ENCODE results near the gene CHFR.
"Not testable (repeated sequence)": the region's sequence is repeated elsewhere in the genome, so short reads cannot be mapped to it uniquely, and the experiment has no call there.

CHFR gene

DNA sequence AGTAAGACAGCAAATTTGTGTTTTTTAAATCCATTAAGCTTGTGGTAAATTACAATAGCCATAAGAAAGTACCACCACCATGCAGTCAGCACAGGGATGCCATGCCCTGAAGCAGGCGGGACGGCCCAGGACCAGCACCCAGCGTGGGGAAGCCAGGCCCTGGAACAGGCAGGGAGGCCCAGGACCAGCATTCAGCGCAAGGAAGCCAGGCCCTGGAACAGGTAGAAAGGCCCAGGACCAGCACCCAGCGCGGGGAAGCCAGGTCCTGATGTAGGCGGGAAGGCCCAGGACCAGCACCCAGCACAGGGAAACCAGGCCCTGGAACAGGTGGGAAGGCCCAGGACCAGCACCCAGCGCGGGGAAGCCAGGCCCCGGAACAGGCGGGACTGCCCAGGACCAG lies 13.2 kb downstream of the CHFR start:
- DNase-seq (ENCODE audit: low spot score), result no peak

DNA sequence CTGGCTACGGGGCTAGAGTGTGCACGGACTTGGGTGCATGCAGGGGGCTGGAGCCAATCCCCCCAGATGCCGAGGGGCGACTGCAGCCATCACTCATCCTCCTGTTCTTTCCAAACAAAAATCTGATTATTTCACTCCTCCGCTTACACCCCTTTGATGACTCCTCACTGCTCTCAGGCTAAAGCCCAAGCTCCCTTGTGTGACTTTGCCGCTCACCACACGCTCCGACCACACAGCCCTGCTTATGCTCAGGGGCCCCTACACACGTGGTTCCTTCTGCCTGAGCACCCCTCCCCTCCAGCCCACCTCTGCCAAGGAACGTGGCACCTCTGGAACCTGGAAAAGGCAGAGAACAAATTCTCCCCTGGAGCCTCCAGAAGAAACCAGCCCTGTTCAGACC lies 13.7 kb downstream of the CHFR start:
- no peak for DNase-seq (ENCODE audit: low spot score)

DNA sequence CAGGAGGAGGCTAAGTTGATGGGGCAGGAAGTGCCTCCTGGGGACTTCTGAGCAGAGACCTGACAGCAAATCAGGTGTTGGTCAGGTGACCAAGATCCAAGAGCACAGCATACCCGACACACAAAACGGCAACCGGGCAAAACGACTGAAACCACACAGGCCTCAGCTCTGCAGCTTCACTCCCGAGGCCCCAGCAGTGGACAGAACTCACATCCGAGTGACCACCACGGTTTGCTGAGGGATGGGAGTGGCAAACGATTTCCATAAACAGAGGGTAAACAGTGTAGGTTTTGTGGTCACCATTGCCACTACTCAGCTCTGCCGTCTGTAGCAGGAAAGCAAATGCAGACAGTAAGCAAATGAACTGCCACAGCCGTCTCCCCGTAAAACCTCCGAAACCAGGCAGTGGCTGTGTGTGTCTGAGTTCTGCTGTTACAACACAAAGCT lies 14.4 kb downstream of the CHFR start:
- no peak for DNase-seq (ENCODE audit: low spot score)

DNA sequence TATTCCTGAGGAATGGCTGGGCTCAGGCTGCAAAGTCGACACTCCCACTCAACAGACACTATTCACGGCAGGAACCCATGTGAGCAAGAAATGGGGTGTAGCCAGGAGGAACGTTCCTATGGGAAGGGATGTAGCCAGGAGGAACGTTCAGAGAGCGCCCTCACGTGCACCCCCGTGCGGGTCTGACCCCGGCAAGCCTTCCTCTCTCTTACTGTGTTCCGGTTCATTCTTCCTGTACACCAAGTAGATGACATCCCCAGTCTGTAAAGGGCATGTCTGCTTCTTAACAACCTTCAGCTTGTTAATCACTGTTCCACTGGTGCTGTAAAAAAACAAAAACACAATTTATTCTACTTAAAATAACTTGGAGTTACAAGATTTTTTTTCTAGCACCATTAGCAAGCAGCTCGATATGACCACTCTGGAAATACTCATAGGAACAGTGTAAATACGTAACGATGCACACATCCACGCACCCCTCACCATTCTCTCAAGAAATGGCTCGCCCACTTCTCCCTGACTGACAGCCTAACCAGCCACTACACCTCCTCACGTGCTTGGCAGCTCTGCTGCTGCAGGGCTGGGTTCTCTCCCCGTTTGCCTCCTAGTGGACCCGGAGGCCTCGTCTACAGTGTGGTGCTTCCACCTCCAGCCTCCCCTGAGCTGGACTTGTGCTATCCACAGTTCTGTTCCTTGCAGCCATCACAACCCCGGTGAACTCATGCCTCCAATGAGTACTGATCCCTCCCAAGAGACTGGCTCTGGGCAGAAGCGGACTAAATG lies 15.1 kb downstream of the CHFR start:
- no peak for DNase-seq (ENCODE audit: low spot score)

DNA sequence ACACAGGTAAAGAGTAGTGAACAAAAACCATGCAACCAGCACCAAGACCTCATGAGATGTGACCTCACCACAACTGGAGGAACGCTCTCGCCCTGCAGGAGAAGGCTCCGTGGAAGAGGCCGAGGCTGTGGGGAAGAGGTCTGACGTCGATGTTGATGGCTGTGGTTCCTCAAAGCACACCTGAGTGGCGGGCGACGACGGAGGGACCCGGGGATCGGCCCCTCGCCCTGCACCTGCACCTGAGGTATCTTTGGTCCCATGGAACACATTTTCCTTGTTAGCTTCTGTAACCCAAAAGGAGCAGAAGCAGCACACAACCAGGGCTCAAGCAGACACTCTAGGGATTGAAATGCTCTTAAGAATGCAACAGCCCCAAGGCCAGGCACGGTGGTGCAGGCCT lies 17.9 kb downstream of the CHFR start:
- no peak for DNase-seq (ENCODE audit: low spot score)

DNA sequence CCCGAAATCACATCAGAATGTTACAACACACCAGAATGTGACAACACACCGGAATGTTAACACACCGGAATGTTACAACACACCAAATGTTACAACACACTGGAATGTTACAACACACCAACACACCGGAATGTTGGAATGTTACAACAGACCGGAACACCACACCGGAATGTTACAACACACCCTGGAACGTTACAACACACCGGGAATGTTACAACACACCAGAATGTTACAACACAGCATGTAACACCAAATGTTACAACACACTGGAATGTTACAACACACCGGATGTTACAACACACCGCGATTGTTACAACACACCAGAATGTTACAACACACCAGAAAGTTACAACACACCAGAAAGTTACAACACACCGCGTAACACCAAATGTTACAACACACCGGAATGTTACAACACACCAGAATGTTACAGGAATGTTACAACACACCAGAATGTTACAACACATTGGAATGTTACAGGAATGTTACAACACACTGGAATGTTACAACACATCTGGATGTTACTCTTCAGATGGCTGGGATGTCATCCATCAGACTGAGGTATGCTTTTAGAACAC lies 21.1 kb downstream of the CHFR start:
- DNase-seq (ENCODE audit: low spot score), result no peak

DNA sequence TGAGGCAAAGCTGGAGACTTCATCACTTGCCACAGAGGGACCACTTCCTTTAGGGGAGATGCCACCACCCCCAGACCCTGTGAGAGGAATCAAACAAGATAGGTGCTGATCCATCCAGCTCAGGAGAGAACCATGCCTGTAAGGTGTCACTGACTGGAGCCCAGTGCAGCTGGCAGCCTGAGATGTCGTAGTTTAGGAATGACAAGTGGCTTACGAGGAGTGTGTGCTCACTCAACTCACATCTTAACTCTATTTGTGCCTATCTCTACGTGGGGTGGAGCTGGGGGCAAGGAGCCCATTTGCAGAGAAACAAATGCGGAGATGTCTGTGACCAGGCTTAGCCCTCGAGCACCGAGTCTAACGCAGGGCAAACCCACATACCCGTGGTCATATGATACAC lies 25.8 kb downstream of the CHFR start:
- no peak for DNase-seq (ENCODE audit: low spot score)

DNA sequence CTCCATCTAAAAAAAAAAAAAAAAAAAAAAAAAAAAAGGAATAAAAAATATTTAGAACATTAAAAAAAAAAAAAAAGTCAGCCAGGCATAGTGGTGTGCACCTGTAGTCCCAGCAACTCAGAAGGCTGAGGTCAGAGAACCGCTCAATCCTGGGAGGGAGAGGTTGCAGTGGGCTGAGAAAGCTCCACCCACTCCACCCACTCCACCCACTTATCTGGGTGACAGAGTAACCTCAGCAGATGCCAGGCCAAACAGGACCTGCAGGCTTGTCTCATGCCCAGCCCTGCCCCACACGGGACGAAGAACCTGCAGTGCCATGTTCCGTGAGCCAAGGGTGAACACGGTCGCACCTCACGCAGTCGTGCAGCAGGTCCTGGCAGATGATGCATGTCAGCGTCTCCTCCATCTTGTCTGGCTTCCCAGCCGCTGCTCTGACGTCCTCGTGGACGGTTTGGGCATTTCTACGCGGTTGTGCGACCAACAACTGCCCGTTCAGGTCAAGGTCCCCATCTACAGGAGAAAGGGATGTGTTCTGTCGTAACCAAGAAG lies 28.6 kb downstream of the CHFR start:
- no peak for DNase-seq (ENCODE audit: low spot score)

DNA sequence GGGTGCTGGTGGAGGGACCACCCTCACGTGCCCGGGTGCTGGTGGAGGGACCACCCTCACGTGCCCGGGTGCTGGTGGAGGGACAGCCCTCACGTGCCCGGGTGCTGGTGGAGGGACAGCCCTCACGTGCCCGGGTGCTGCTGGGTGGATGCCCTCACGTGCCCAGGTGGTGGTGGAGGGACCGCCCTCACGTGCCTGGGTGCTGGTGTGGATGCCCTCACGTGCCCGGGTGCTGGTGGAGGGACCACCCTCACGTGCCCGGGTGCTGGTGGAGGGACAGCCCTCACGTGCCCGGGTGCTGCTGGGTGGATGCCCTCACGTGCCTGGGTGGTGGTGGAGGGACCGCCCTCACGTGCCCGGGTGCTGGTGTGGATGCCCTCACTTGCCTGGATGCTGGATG lies 30.4 kb downstream of the CHFR start:
- DNase-seq (ENCODE audit: low spot score), result not testable (repeated sequence)

DNA sequence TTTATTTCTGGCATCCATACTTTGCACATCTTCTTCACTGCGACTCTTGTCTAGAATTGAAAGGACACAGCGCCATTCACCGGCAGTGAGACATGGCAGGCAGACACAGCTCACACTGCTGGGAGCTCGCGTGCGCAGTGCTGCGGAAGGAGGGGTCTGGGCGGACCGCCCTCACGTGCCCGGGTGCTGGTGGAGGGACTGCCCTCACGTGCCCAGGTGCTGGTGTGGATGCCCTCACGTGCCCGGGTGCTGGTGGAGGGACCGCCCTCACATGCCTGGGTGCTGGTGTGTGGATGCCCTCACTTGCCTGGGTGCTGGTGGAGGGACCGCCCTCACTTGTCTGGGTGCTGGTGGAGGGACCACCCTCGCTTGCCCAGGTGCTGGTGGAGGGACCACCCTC lies 30.8 kb downstream of the CHFR start:
- no peak for DNase-seq (ENCODE audit: low spot score)

DNA sequence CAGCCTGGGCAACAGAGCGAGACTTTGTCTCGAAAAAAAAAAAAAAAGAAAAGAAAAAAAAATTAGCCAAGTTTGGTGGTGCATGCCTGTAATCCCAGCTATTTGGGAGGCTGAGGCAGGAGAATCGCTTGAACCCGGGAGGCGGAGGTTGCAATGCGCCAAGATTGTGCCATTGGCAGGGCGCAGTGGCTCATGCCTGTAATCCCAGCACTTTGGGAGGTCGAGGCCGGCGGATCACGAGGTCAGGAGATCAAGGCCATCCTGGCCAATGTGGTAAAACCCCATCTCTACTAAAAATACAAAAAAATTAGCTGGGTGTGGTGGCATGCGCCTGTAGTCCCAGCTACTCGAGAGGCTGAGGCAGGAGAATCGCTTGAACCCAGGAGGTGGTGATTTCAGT lies 32.2 kb downstream of the CHFR start:
- DNase-seq (ENCODE audit: low spot score), result not testable (repeated sequence)

DNA sequence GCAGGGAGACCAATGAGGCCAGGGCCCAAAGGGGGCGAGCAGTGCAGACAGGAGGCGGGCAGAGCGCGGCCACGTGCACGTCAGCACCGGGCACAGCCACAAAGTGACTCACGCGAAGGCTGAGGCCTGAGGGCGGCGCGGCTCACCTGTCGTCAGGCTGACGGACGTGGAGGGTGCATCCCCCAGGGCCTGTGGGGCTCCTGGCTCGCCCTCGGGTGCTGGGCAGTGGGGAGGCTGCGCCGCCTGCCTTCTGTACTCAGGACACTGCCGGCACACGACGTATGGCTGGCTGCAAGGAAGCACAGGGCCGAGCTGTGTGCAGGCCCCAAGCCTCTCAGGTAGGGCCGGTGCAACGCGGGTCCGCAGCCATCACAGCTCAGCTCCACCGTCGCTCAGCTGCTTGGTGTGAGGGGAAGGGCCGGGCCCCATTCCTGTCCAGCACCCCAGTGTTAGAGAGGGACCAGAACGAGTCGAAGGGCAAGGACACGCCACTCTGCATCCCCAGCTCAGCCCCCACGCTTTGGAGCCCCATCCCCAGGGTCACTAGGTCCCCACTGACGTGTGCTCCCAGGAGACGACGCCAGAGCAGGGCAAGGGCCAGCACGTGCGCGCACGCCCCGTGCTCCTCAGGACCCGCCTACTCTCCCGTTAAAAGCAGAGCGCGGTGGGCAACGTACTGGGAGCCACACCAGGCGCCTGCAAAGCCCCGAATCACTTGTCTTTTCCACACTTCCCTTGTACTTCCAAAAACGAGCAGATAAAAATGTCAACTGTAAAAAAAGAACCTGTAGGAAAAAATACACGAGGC lies 33.9 kb downstream of the CHFR start:
- DNase-seq (ENCODE audit: low spot score), result no peak

DNA sequence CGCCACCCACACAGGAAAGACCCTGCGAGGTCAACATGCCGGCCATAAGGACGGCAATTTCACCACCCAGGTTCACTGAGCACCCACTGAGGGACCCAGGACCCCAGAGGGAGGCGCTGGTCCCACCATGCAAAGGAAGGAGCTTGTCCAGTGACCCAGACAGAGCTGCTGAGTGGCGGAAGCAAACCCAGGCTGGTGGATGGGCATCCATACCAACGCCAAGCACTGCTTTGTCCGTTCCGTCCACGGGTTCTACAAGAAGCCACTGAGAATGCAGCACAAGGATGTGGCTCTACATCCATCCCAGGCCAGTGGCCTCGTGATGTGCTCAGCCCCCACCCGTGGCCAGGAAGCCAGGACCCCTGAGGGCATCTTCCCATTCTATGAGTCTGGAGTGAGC lies 34.9 kb downstream of the CHFR start:
- no peak for DNase-seq (ENCODE audit: low spot score)

DNA sequence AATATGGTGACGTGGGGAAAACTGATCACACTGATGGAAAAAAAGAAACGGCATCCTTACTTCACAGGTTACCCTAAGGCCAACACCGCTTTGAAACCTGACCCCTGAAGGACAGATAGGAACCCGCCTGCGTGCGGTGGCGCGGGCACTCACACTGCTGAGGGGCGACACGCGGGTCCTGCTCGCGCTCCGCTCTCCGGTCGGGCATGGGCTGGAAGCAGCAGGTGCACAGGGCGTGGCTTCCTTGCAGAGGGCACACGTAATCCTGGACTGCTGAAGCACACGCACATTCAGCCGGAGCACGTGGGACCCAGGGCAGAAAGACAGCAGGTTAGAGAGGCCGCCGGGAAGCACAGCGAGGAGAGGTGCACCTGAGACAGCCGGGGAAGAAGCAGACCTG lies 35.9 kb downstream of the CHFR start:
- no peak for DNase-seq (ENCODE audit: low spot score)

DNA sequence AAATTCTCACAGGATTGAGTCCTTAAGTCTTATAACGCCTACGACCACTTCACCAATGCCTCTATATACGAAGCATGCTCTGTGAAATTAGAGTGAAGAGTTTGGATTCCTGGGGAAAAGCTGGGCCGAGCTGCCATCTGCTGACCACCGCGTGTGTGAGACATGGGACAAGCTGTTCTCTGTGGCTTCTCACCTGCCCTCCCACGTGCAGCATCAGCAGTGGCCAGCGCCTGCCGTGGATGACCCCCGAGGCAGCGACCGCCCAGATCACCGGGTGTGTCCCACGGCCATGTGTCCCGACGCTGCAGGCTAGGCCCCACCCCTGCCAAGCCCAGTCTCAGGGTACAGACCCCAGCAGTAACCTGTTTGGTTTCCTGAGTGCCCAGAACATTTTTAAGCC lies 37.1 kb downstream of the CHFR start:
- DNase-seq (ENCODE audit: low spot score), result no peak

DNA sequence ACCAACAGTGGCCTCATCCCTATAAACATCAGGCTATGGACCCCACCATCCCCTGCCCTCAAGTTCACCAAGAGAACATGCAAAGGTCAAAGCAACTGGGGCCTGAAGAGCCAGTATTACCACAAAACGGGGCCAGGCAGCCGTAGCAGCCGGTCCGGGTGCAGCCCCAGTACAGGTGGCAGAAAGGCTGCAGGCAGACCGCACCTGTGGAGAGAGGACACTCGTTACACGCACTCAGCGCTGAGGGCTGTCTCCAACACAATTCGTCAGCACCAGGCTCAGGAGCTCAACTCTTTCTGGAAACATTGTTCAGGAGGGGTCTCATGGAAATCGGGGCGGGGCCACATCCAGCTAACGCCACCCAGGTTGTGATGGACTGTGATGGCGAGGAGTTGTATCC lies 38.9 kb downstream of the CHFR start:
- no peak for DNase-seq (ENCODE audit: low spot score)

DNA sequence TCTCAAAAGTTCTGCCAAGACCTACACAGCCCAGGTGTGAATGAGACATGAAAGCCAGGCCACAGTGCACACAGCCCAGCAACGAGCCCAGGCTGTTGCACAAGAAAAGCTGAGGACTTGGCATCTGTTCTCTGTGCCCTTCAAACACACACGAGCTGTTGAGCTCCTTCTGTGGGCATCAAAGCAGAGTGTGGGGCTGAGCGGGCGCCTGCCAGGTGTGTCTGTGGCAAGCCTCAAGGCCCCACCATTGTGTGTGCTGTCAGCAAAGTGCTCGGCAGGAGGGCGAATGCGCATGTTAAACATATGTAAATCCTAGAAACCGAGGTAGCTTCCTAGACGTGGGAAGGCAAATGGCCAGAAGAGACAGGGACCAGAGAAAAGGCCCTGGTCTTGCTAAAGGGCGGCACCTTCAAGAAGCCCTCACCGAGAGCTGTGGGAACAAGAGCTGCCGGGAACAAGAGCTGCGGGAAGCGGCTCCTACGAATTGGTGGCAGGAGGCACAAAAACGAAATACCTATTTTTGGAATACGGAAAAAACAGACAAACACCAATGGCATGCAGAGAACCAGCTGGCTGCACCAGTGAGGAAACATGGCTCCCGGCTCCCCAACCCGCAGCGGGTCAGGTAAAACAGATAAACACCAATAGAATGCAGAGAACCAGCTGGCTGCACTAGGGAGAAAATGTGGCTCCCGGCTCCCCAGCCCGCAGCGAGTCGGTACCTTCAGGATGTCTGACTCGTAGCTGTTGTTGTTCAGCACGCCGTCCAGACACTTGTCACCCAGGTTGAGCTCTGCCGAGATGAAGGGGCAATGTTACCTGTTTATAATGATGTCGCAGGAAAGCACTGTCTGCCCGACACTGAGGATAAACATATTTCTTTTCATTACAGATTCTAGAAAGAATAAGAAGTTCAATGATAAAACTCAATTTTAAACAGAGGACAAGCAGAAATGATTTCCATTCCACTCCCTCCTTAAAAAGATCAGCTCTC lies 39.7 kb downstream of the CHFR start:
- DNase-seq (ENCODE audit: low spot score), result no peak

DNA sequence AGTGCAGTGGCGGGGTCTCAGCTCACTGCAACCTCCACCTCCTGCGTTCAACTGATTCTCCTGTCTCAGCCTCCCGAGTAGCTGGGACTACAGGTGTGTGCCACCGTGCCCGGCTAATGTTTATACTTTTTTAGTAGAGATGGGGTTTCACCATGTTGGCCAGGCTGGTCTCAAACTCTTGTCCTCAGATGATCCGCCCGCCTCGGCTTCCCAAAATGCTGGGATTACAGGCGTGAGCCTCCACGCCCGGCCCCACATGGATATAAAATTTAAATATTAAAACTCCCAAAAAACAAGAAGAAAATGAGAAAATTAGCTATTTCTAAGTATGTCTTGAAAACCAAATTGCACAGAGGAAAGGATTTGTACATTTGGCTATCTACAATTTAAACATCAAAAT lies 42.7 kb downstream of the CHFR start:
- not testable (repeated sequence) for DNase-seq (ENCODE audit: low spot score)

DNA sequence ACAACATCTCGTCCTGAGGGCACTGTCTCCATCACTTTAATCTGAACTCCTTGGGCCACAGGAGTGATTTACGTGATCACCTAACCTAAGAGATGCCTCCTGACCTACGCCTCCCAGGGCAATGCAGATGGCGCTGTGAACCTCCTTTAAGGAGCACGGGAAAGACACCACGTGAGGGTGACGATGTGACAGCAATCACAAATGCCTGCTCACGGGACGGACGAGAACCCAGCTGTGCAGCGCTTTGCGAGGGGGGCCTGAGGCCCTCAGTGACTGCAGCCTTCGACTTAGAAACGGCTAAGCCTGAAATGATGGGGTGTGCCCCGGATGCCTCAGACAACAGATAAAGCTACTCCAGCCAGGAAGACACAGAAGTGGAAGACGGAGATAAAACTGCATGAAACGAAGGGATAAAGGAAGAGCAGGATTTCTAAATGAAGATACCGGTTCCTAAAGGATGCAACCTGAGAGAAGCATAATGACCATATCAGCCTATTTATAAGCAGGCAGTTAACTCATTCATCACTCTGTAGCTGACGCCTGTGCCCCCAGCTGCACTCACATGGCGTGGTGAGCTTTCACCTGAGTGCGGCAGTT lies 44.9 kb downstream of the CHFR start:
- DNase-seq (ENCODE audit: low spot score), result no peak

DNA sequence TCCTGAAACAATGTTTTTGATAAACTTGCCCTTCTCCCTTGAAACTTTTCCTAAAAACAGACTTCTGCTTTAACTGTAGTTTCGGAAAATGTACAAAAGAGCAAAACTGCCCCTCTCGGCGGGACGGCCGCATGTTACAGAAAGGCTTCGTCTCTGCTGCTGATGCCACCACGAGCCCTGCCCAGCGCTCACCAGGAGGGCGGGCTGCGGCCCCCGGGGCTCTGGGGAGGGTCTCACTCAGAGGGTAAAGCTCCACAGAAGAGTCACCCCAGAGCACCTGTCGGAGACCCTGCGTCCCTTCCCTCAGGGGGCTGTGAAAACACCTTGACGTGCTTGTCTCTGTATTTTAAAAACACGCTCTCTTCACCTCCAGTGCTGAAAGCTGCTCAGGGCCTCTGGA lies 46.3 kb downstream of the CHFR start:
- DNase-seq (ENCODE audit: low spot score), result no peak

DNA sequence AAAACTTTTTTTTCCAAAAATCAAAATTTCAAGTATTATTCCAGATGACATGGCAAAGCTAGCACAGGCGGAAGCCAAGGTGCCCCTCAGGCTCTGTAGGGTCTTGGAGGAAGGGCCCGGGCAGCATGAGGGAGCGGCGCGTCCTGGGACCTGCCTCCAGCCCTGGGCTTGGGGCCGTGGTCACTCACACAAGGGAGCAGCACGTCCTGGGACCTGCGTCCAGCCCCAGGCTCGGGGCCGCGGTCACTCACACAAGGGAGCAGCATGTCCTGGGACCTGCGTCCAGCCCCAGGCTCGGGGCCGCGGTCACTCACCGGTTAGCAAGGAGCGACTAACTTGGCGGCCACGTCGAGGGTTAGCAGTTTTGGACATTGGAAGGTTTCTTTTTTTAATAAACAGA lies 46.9 kb downstream of the CHFR start:
- no peak for DNase-seq (ENCODE audit: low spot score)
